Adipocyte (in vitro differentiated cells): Measurements from ENCODE around the gene MREG.
A peak's percentile ranks its signal among the peaks of the same experiment; 100 is the strongest.
"Not testable (repeated sequence)": the region's sequence is repeated elsewhere in the genome, so short reads cannot be mapped to it uniquely, and the experiment has no call there.

Source experiments
- DNase-seq: peaks from one replicate; pipeline ENCODE4 v3.0.0-alpha.2; 2015; ENCODE audit warnings: low read depth
- H3K27me3 ChIP-seq: replicated peaks from 2 replicates; pipeline ENCODE4 v1.7.0; 2013; ENCODE audit warnings: mild to moderate bottlenecking, low read length, moderate library complexity; ENCODE audit not compliant: control insufficient read depth, insufficient read depth
- H3K36me3 ChIP-seq: 2 replicates; pipeline ENCODE4 v1.7.0; 2013; ENCODE audit warnings: low read length, mild to moderate bottlenecking, moderate library complexity; ENCODE audit not compliant: control insufficient read depth, insufficient read depth, severe bottlenecking
- H3K4me1 ChIP-seq: 2 replicates; pipeline ENCODE4 v1.7.0; 2013; ENCODE audit warnings: mild to moderate bottlenecking, low read length, moderate library complexity; ENCODE audit not compliant: control insufficient read depth, insufficient read depth
- H3K4me3 ChIP-seq: 2 replicates; pipeline ENCODE4 v1.7.0; 2013; ENCODE audit warnings: mild to moderate bottlenecking, low read length, moderate library complexity
- H3K9ac ChIP-seq: 2 replicates; pipeline ENCODE4 v1.7.0; 2013; ENCODE audit warnings: mild to moderate bottlenecking, low read length, moderate library complexity
- H3K9me3 ChIP-seq: 2 replicates; pipeline ENCODE4 v1.7.0; 2013; ENCODE audit warnings: mild to moderate bottlenecking, low read length, moderate library complexity; ENCODE audit not compliant: control insufficient read depth

Gene MREG

GRCh38 chr2:216017365-216017764 lies 4.0 kb upstream of the MREG start:
- no peak for DNase-seq
- H3K4me1 ChIP-seq: peaks cover 6% of the 10 kb centered on the region
- H3K4me3 ChIP-seq: no peak overlapping the region
- no peaks in the 10 kb centered on the region for H3K9me3 ChIP-seq
- no peaks in the 10 kb centered on the region for H3K27me3 ChIP-seq
- H3K36me3 ChIP-seq: no peaks in the 10 kb centered on the region
- H3K9ac ChIP-seq: no peak overlapping the region

GRCh38 chr2:216016581-216016980 lies 3.2 kb upstream of the MREG start:
- no peak for DNase-seq
- Histone ChIP-seq H3K9me3 (no peaks in the 10 kb centered on the region), H3K4me1 (peaks cover 13% of the 10 kb centered on the region), H3K36me3 (no peaks in the 10 kb centered on the region), H3K4me3 (no peak overlapping the region), H3K9ac (no peak overlapping the region), H3K27me3 (no peaks in the 10 kb centered on the region)

GRCh38 chr2:216015722-216016464 lies 2.5 kb upstream of the MREG start:
- Histone ChIP-seq H3K4me1 (peaks cover 13% of the 10 kb centered on the region), H3K9ac (no peak overlapping the region), H3K4me3 (no peak overlapping the region), H3K36me3 (no peaks in the 10 kb centered on the region), H3K9me3 (no peaks in the 10 kb centered on the region), H3K27me3 (no peaks in the 10 kb centered on the region)
- DNase-seq: no peak

- no peak for DNase-seq
- H3K9me3 ChIP-seq: no peaks in the 10 kb centered on the region
- peaks cover 13% of the 10 kb centered on the region for H3K4me1 ChIP-seq
- no peak overlapping the region for H3K9ac ChIP-seq
- H3K27me3 ChIP-seq: no peaks in the 10 kb centered on the region
- H3K4me3 ChIP-seq: no peak overlapping the region
- no peaks in the 10 kb centered on the region for H3K36me3 ChIP-seq
Observed at GRCh38 chr2:216014986-216015385, 1.6 kb upstream of the MREG start.

DNA sequence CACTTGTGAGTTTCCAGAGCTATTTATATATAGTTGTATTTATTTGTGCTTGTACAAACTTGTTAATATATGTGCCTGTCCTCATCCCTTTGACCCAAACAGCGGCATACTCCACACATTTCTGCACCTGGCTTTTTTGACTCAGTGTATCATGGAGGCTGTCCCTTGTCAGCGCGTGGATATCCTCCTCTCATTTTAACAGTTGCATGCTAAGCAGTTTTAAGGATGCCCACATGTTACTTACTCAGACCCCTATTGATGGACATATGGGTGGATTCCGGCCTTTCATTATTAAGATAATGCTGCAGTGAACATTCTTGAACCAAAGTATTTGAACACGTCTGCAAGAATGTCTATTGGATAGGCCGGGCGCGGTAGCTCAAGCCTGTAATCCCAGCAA lies 655 bp upstream of the MREG start:
- Histone ChIP-seq H3K9ac (peak overlapping the region; percentile 77), H3K9me3 (no peaks in the 10 kb centered on the region), H3K4me3 (peak overlapping the region; percentile 81), H3K4me1 (peaks cover 13% of the 10 kb centered on the region), H3K27me3 (no peaks in the 10 kb centered on the region), H3K36me3 (no peaks in the 10 kb centered on the region)
- no peak for DNase-seq

DNA sequence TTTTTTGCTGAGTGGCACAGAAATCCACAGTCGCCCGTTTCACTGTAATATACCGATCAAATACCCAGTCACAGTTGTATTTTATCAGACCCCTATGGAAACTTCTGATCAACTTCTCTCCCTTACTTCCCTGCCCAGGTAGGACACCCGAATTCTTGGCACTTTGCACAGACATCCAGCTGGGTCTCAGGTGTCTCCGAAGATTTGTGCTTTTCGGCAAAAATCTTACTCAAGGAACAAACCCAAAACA lies 596 bp downstream of the MREG start:
- no peaks in the 10 kb centered on the region for H3K36me3 ChIP-seq
- no peaks in the 10 kb centered on the region for H3K27me3 ChIP-seq
- DNase-seq: no peak
- peaks cover 13% of the 10 kb centered on the region for H3K4me1 ChIP-seq
- peak overlapping the region; percentile 77 for H3K9ac ChIP-seq
- H3K9me3 ChIP-seq: no peaks in the 10 kb centered on the region
- H3K4me3 ChIP-seq: peak overlapping the region; percentile 81

DNA sequence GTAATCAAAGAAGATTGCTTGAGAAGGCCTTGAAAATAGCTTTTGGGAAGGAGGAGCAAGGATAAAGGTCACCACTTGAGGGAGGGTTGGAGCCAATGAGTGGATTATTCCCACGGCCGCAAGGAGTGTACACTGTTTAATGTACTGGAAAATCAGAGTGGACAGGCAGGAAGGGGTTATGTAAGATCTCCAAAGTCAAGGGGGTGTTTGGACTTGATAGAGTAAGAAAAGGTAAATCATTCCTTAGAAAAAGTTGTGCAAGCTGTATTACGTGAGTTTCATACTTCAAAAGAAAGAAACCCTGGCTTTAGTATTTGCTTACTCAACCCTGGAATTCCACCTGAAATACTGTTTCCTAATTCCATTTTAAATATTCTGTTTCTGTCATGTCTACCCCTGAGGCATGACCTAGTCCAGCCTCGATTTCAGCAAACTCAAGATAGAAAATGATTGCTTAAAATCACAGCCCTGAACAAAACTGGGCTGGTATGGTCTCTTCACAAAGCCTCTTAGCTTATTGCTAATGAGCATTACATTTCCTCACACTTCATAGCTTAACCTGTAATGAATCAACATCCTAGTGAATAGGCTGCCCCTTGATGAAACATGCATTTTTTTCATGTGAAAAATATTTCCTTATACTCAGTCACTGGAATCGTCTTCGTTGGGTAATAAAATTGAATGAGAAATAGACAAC lies 1.1 kb downstream of the MREG start:
- DNase-seq: peak; percentile 46
- H3K36me3 ChIP-seq: no peaks in the 10 kb centered on the region
- peaks cover 13% of the 10 kb centered on the region for H3K4me1 ChIP-seq
- H3K9me3 ChIP-seq: no peaks in the 10 kb centered on the region
- H3K27me3 ChIP-seq: no peaks in the 10 kb centered on the region
- H3K4me3 ChIP-seq: peak overlapping the region; percentile 81
- peak overlapping the region; percentile 77 for H3K9ac ChIP-seq

DNA sequence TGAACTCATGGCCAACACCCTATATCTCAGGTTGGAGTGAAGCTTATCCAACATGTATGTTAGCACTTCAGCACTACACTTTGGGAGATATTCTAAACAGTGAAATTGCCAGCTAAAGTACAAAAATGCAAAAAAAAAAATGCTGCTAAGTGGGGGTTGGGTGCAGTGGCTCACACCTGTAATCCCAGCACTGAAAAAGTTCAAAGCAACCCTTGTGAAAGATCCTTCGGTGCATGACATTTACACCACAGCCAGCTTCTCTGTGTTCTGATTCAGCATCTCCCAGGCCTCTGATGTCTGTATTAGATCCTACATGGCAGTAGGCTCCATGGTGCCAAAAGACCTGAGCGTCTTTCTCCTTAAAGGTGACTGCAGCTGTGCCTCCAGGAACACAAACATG lies 4.1 kb downstream of the MREG start:
- not testable (repeated sequence) for H3K9ac ChIP-seq, H3K9me3 ChIP-seq, H3K36me3 ChIP-seq, H3K27me3 ChIP-seq, DNase-seq, H3K4me3 ChIP-seq
- peaks cover 19% of the 10 kb centered on the region for H3K4me1 ChIP-seq

GRCh38 chr2:216008387-216008786 lies 5.0 kb downstream of the MREG start:
- Histone ChIP-seq H3K27me3 (no peaks in the 10 kb centered on the region), H3K9ac (no peak overlapping the region), H3K36me3 (no peaks in the 10 kb centered on the region), H3K4me1 (peaks cover 19% of the 10 kb centered on the region), H3K9me3 (no peaks in the 10 kb centered on the region), H3K4me3 (no peak overlapping the region)
- DNase-seq: no peak

DNA sequence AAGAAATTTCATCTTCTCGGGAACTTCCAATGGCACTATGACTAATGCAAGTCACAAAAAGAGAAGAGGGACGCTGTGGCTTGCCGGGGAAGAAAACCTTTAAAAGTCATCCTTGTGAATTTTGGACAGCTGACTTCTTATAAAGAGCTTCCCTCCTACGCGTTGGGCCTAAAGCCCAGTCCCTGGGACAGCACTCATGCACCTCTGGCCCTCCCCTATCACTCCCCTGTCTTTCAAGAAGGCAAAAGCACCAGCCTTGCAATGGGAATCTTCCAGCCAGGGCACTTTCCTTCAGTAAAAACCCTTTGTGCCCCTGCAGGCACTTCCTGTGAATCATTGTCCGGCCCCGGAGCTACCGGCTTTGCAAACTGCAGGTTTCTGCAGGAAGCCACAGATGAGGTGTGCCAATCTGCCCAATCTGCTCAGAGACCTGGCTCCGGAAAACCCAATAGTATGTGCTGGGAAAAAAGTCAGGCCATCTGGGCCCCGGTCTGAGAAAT lies 7.1 kb downstream of the MREG start:
- peaks cover 6% of the 10 kb centered on the region for H3K4me1 ChIP-seq
- no peaks in the 10 kb centered on the region for H3K9me3 ChIP-seq
- H3K36me3 ChIP-seq: no peaks in the 10 kb centered on the region
- no peak for DNase-seq
- no peak overlapping the region for H3K4me3 ChIP-seq
- H3K9ac ChIP-seq: no peak overlapping the region
- no peaks in the 10 kb centered on the region for H3K27me3 ChIP-seq

DNA sequence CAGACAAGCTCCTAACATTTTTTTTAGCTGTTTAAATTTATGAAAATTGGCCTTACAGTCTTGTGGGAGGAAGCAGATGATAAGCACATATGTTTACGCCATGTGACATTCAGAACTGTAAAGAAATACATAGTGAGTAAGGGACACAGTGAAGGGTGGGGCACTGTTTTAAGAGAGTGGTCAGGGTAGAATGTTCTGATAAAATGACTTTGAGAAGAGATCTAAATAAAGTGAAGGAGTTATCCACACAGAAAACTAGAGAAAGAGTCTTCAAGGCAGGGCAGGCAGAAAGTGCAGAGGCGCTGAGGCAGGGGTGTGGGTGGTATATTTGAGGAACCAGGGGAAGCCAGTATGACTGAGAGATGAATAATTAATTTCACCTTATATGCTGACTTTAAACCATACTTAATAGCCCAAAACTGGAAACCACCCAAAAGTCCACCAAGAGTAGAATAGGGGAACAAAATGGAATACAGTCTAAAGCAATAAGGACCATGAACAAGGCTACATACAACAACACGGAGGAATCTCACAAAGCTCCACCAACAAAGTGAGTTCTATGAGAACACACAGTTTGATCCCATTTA lies 8.6 kb downstream of the MREG start:
- H3K36me3 ChIP-seq: peaks cover 5% of the 10 kb centered on the region
- no peaks in the 10 kb centered on the region for H3K9me3 ChIP-seq
- H3K27me3 ChIP-seq: no peaks in the 10 kb centered on the region
- H3K9ac ChIP-seq: no peak overlapping the region
- no peak overlapping the region for H3K4me3 ChIP-seq
- DNase-seq: no peak
- H3K4me1 ChIP-seq: peaks cover 6% of the 10 kb centered on the region
